HG03103 (cell line): Measurements from ENCODE around the gene METTL2B.
A peak's percentile ranks its signal among the peaks of the same experiment; 100 is the strongest.
"Not testable (repeated sequence)": the region's sequence is repeated elsewhere in the genome, so short reads cannot be mapped to it uniquely, and the experiment has no call there.

Experiments used
- ATAC-seq: cut with Tn5 transposase; IDR thresholded peaks from one replicate; pipeline ENCODE4 v1.9.1; 2021; ENCODE audit warnings: low read depth; ENCODE audit not compliant: unreplicated experiment

The METTL2B gene

GRCh38 chr7:128523226-128523931 lies 46.8 kb downstream of the METTL2B start:
- not testable (repeated sequence) for ATAC-seq

GRCh38 chr7:128523932-128524524 lies 47.5 kb downstream of the METTL2B start:
- not testable (repeated sequence) for ATAC-seq

- ATAC-seq: not testable (repeated sequence)
These were observed 49.0 kb downstream of the METTL2B start for GRCh38 chr7:128525584-128525983.

GRCh38 chr7:128526062-128526466 lies 49.5 kb downstream of the METTL2B start:
- not testable (repeated sequence) for ATAC-seq

- ATAC-seq: not testable (repeated sequence)
These were observed 52.6 kb downstream of the METTL2B start for GRCh38 chr7:128529191-128529590.

GRCh38 chr7:128530121-128530854 lies 53.7 kb downstream of the METTL2B start:
- peak; percentile 10 for ATAC-seq

GRCh38 chr7:128530855-128531104 lies 54.2 kb downstream of the METTL2B start:
- no peak for ATAC-seq

- peak; percentile 49 for ATAC-seq
These were observed 54.8 kb downstream of the METTL2B start for GRCh38 chr7:128531105-128531954.

- not testable (repeated sequence) for ATAC-seq
These were observed 55.5 kb downstream of the METTL2B start for GRCh38 chr7:128531955-128532478.

- ATAC-seq: not testable (repeated sequence)
These were observed 56.4 kb downstream of the METTL2B start for GRCh38 chr7:128532956-128533355.

GRCh38 chr7:128537410-128537809 lies 60.9 kb downstream of the METTL2B start:
- not testable (repeated sequence) for ATAC-seq

- not testable (repeated sequence) for ATAC-seq
These were observed 66.0 kb downstream of the METTL2B start for GRCh38 chr7:128542530-128542929.

GRCh38 chr7:128543300-128543699 lies 66.8 kb downstream of the METTL2B start:
- not testable (repeated sequence) for ATAC-seq

GRCh38 chr7:128546319-128546851 lies 69.8 kb downstream of the METTL2B start:
- ATAC-seq: not testable (repeated sequence)

GRCh38 chr7:128550920-128551319 lies 74.4 kb downstream of the METTL2B start:
- no peak for ATAC-seq

- ATAC-seq: not testable (repeated sequence)
These were observed 77.8 kb downstream of the METTL2B start for GRCh38 chr7:128554394-128554793.
